GM08714 (cell line): ENCODE measurements around the gene P4HA1.
"Not testable (repeated sequence)": the region's sequence is repeated elsewhere in the genome, so short reads cannot be mapped to it uniquely, and the experiment has no call there.

Source experiments
- H3K4me3 ChIP-seq: fragments of 200-500 bp; sonication (Bioruptor generic); 2 replicates; pipeline ENCODE4 v1.5.1; 2014; ENCODE audit warnings: mild to moderate bottlenecking, low read length, inconsistent platforms
- ZNF274 ChIP-seq: IDR thresholded peaks from 2 replicates; pipeline ENCODE4 v1.6.1; 2012; ENCODE audit warnings: mild to moderate bottlenecking, low read depth, low read length

P4HA1 gene

GRCh38 chr10:73000973-73001372 is 95.7 kb downstream of the P4HA1 start:
- TF ChIP-seq ZNF274: no peak
- no peak overlapping the region for H3K4me3 ChIP-seq

- H3K4me3 ChIP-seq: no peak overlapping the region
- TF ChIP-seq ZNF274: no peak
Observed at GRCh38 chr10:72997099-72997498, 99.6 kb downstream of the P4HA1 start.

GRCh38 chr10:72995459-72995858 is 101.2 kb downstream of the P4HA1 start:
- H3K4me3 ChIP-seq: not testable (repeated sequence)

GRCh38 chr10:72989771-72990170 is 106.9 kb downstream of the P4HA1 start:
- H3K4me3 ChIP-seq: not testable (repeated sequence)

GRCh38 chr10:72984618-72985017 is 112.0 kb downstream of the P4HA1 start:
- H3K4me3 ChIP-seq: not testable (repeated sequence)

GRCh38 chr10:72981882-72982529 is 114.7 kb downstream of the P4HA1 start:
- H3K4me3 ChIP-seq: no peak overlapping the region
- TF ChIP-seq ZNF274: no peak

GRCh38 chr10:72981028-72981881 is 115.4 kb downstream of the P4HA1 start:
- no peak for TF ChIP-seq ZNF274
- no peak overlapping the region for H3K4me3 ChIP-seq

GRCh38 chr10:72980348-72980747 is 116.3 kb downstream of the P4HA1 start:
- no peak overlapping the region for H3K4me3 ChIP-seq
- TF ChIP-seq ZNF274: no peak

- TF ChIP-seq ZNF274: no peak
Observed at GRCh38 chr10:72979709-72980108, 117.0 kb downstream of the P4HA1 start.

GRCh38 chr10:72976886-72977285 is 119.8 kb downstream of the P4HA1 start:
- TF ChIP-seq ZNF274: no peak
- no peak overlapping the region for H3K4me3 ChIP-seq

More at GRCh38 chr10:72979709-72980108, 117.0 kb downstream of the P4HA1 start:
- no peak overlapping the region for H3K4me3 ChIP-seq
